Gastroesophageal sphincter (tissue), 3 donors: ENCODE data around the gene KIFC3.

Experiments used
- CTCF ChIP-seq, 4 experiments: fragments of 200-600 bp in 2 of 4; fragments of 450-650 bp in 2 of 4; sonication (generic) in 1 of 4; IDR thresholded peaks; one replicate each; pipeline ENCODE4 v1.5.1; 2017 to 2019; ENCODE audit warnings: antibody characterized with exemption in 4 of 4, mild to moderate bottlenecking in 2 of 4, moderate library complexity in 2 of 4
- POLR2A ChIP-seq, 2 donors: fragments of 450-650 bp; IDR thresholded peaks; one replicate each; pipeline ENCODE4 v1.6.1; 2017; ENCODE audit warnings: antibody characterized with exemption in 2 of 2, mild to moderate bottlenecking in 2 of 2, moderate library complexity in 1 of 2
- POLR2AphosphoS5 ChIP-seq: sonication (generic); formaldehyde crosslinking; IDR thresholded peaks from one replicate; pipeline ENCODE4 v1.6.1; 2017; ENCODE audit warnings: antibody characterized with exemption

- TF ChIP-seq CTCF (IDR thresholded peaks at IDR 0.05), result no peak
- no peak for TF ChIP-seq POLR2AphosphoS5
- TF ChIP-seq POLR2A (IDR thresholded peaks at IDR 0.05), result no peak
Measured at GRCh38 chr16:57713596-57713995, 88.7 kb downstream of the KIFC3 start.
